ENCODE measurements around the gene IMPDH1.

IMPDH1 gene

DNA sequence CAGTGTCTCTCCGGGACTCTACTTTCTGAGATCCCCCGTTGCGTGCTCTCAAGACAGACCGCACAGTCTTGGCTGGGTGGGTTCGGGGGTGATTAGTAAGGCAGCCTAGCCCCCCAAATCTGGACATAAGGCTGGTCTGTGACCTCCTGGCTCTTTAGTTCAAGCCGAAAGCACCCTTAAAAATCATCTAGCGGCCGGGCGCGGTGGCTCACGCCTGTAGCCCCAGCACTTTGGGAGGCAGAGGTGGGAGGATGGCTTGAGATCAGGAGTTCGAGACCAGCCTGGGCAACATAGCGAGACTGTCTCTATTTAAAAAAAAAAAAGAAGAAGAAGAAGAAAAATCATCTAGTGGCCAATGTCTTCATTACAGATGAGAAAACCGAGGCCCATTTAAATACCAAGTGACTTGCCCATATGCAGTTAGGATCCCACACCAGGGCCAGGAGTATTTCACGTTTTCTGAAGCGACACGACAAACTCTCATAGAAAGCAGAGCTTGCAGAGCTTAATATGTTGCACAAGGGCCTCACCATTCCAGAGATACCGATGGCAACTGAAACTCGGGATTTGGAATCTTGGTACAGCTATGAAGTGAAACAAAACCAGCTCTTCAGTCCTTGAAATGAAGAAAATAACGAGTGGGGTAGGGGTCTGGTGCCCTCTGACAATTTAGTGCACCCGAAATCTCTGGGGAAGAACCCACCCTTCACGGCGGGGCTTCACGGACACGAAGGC lies 45.2 kb upstream of the IMPDH1 start:
- peak overlapping the region; percentile 99 for H3K4me3 ChIP-seq (ENCODE audit: low read depth, low read length)
- DNase-seq (ENCODE audit: low read depth), result no peak
- TF ChIP-seq CTCF (IDR thresholded peaks at IDR 0.05; ENCODE audit: control insufficient read depth, extremely low read depth, insufficient read depth), result no peak

GRCh38 chr7:128453836-128454804 lies 44.3 kb upstream of the IMPDH1 start:
- no peak for DNase-seq (ENCODE audit: low read depth)
- no peak overlapping the region for H3K4me3 ChIP-seq (ENCODE audit: low read depth, low read length)
- TF ChIP-seq CTCF (IDR thresholded peaks at IDR 0.05; ENCODE audit: control insufficient read depth, extremely low read depth, insufficient read depth), result no peak

DNA sequence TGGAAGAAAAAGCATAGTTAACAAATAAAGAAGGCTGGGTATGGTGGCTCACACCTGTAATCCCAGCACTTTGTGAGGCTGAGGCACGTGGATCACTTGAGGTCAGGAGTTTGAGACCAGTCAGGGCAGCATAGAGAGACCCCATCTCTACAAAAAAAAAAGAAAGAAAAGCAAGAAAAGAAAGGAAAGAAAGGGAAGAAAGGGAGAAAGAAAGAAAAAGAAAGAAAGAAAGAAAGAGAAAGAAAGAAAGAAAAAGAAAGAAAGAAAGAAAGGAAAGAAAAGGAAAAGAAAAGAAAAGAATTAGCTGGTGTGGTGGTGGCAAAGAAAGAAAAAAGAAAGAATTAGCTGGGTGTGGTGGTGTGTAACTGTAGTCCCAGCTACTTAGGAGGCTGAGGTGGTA lies 42.8 kb upstream of the IMPDH1 start:
- TF ChIP-seq CTCF (IDR thresholded peaks at IDR 0.05; ENCODE audit: control insufficient read depth, extremely low read depth, insufficient read depth), result no peak
- no peak for DNase-seq (ENCODE audit: low read depth)
- H3K4me3 ChIP-seq (ENCODE audit: low read depth, low read length), result no peak overlapping the region

- no peak for DNase-seq (ENCODE audit: low read depth)
- H3K4me3 ChIP-seq (ENCODE audit: low read depth, low read length), result no peak overlapping the region
- TF ChIP-seq CTCF (IDR thresholded peaks at IDR 0.05; ENCODE audit: control insufficient read depth, extremely low read depth, insufficient read depth), result no peak
These were observed 41.1 kb upstream of the IMPDH1 start for GRCh38 chr7:128450913-128451312.

DNA sequence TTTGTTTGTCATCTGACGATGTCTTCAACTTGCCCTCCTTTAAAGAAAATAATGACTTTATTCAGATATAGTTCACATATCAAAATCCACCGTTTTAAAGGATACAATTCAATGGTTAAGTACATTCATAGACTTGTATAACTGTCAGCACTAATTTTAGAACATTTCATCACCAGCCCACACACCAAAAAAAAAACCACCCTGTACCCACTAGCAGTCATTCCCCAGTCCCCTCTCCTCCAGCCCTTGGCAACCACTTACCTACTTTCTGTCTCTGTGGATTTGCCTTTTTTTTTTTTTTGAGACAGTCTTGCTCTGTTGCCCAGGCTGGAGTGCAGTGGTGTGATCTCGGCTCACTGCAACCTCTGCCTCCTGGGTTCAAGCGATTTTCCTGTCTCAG lies 40.6 kb upstream of the IMPDH1 start:
- no peak for TF ChIP-seq CTCF (IDR thresholded peaks at IDR 0.05; ENCODE audit: control insufficient read depth, extremely low read depth, insufficient read depth)
- DNase-seq (ENCODE audit: low read depth), result no peak
- H3K4me3 ChIP-seq (ENCODE audit: low read depth, low read length), result no peak overlapping the region

DNA sequence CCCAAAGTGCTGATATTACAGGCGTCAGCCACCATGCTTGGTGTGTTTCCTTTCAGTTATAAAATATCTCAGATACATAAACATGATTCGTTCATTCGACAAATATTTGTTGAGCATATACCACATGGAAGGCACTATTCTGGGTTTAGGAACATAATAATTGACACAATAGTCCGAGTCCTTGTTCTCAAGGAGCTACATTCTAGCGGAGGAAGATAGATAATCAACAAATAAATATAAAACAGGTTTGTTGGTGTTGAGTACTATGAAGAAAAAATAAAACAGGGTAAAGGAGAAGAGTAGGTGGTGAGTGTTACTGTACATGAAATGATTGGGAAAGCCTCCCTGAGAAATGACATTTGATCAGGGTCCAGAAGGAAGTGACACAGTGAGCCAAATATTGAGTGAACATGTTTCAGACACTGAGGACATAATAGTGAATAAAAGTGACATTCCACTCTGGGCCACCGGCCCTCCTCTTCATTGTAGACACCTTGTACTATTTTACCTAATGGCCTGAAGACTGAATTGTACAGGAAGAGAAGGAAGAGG lies 39.0 kb upstream of the IMPDH1 start:
- TF ChIP-seq CTCF (IDR thresholded peaks at IDR 0.05; ENCODE audit: control insufficient read depth, extremely low read depth, insufficient read depth), result no peak
- peak; percentile 56 for DNase-seq (ENCODE audit: low read depth)
- no peak overlapping the region for H3K4me3 ChIP-seq (ENCODE audit: low read depth, low read length)
